ENCODE measurements around the gene SLC18A2. TPM values are rescaled to one million over a fixed set of nuclear protein-coding genes. Genes with fewer than 3 reads are reported as not detected.

The SLC18A2 gene
- total and polyA plus RNA-seq, 2 donors (not counting 3 experiments of a cell fraction or from before 2014, with no cell fraction given): not detected

GRCh38 chr10:117239051-117239450, 1.9 kb upstream of the SLC18A2 start:
- Histone ChIP-seq H3K9ac (replicated peaks; ENCODE audit: extremely low read depth, insufficient read depth, low read length) (no peak overlapping the region), H3K9me1 (replicated peaks; ENCODE audit: control insufficient read depth, extremely low read depth, insufficient read depth, low read length) (no peaks in the 10 kb centered on the region), H3K27me3 (ENCODE audit: control insufficient read depth in 2 of 2, insufficient read depth in 2 of 2, low read length in 2 of 2) (peaks cover 16 to 29% of the 10 kb centered on the region in 2 experiments), H3K4me2 (ENCODE audit: insufficient read depth, low read length) (no peak overlapping the region), H3K79me2 (ENCODE audit: control insufficient read depth, insufficient read depth, low read length) (no peaks in the 10 kb centered on the region), H3K36me3 (ENCODE audit: control insufficient read depth in 2 of 2, extremely low read depth in 1 of 2, insufficient read depth in 2 of 2, low read length in 2 of 2) (no peaks in the 10 kb centered on the region), H3K9me3 (replicated peaks; ENCODE audit: control insufficient read depth, insufficient read depth, low read length) (no peaks in the 10 kb centered on the region), H3K27ac (ENCODE audit: insufficient read depth, low read depth, low read length) (no peak overlapping the region), H2AFZ (ENCODE audit: low read depth, low read length) (no peak overlapping the region), H4K20me1 (replicated peaks; ENCODE audit: control insufficient read depth, extremely low read depth, insufficient read depth, low read length) (no peaks in the 10 kb centered on the region), H3K4me1 (ENCODE audit: control insufficient read depth, extremely low read depth, insufficient read depth, low read length) (no peaks in the 10 kb centered on the region), H3K4me3 (replicated peaks in 1 of 3; ENCODE audit: insufficient read depth in 1 of 3, low read depth in 1 of 3, low read length in 3 of 3) (no peak overlapping the region)
- DNase-seq (ENCODE audit: low read depth, low spot score) (no peak), FAIRE-seq (no peak)
- dilution Hi-C loops (cut with MboI; ENCODE audit: extremely low pct_ligation_motif_present, low sequenced_read_pairs): no loop called here
- BruUV-seq (replicated peaks): no TSS peak
- intact Hi-C loops (cut with micrococcal nuclease): no loop called here
- CTCF ChIA-PET: interaction anchor here (0.8 to 1.3 kb wide), 2 partner anchors 12 to 22 kb away, joined by 3 read pairs; no protein-coding TSS in a partner anchor
- TF ChIP-seq JUN (IDR thresholded peaks at IDR 0.05; ENCODE audit: borderline replicate concordance, insufficient read depth, insufficient read length, low read depth) (no peak), FOS (IDR thresholded peaks at IDR 0.05; ENCODE audit: borderline replicate concordance, insufficient read depth, low read length) (no peak), POLR2AphosphoS5 (IDR thresholded peaks at IDR 0.05; ENCODE audit: insufficient read depth, low read depth, low read length) (no peak), EZH2 (IDR thresholded peaks at IDR 0.05; ENCODE audit: borderline replicate concordance, low read depth, low read length, severe bottlenecking) (no peak), CTCF (IDR thresholded peaks at IDR 0.05; ENCODE audit: extremely low read depth in 1 of 2, insufficient read depth in 1 of 2, low read depth in 1 of 2, low read length in 2 of 2) (no peak), POLR2A (IDR thresholded peaks at IDR 0.05; ENCODE audit: low read depth, low read length) (no peak), MYC (IDR thresholded peaks at IDR 0.05; ENCODE audit: low read depth, low read length) (no peak), GATA2 (IDR thresholded peaks at IDR 0.05; ENCODE audit: insufficient read depth, insufficient read length, low read depth, low read length) (no peak), MAX (IDR thresholded peaks at IDR 0.05; ENCODE audit: insufficient read depth, insufficient read length) (no peak)
- POLR2A ChIA-PET: no interaction called here

All from endothelial cell of umbilical vein (primary cell).